Epithelial cell of proximal tubule (primary cell): ENCODE measurements around the gene BRINP1. TPM values are rescaled to one million over a fixed set of nuclear protein-coding genes. Genes with fewer than 3 reads are reported as not detected.
A peak's percentile ranks its signal among the peaks of the same experiment; 100 is the strongest.

Experiments
- DNase-seq: peaks from one replicate; pipeline ENCODE4 v3.0.0-alpha.2; 2011; ENCODE audit warnings: low read depth
- H3K4me3 ChIP-seq: 2 replicates; pipeline ENCODE4 v1.5.1; 2011; ENCODE audit warnings: low read depth, mild to moderate bottlenecking, low read length
- CTCF ChIP-seq: conservative IDR thresholded peaks from 2 replicates; pipeline ENCODE4 v1.5.1; 2012; ENCODE audit warnings: low read depth, mild to moderate bottlenecking, low read length
- total RNA-seq: library from RNA; depleted of rRNA; stranded (reverse); fragments of >200 nt; gene quantifications from 2 replicates; pipeline ENCODE4 v1.2.3, GENCODE V29; 2015

Gene BRINP1
- total RNA-seq, 1 donor from 2014 or later, result 2.5 TPM

- no peak for DNase-seq
- no peak for TF ChIP-seq CTCF
- H3K4me3 ChIP-seq, result no peak overlapping the region
Observed at GRCh38 chr9:119398350-119398749, 29.1 kb upstream of the BRINP1 start.

GRCh38 chr9:119391878-119392277 lies 22.6 kb upstream of the BRINP1 start:
- no peak for DNase-seq
- TF ChIP-seq CTCF, result no peak
- H3K4me3 ChIP-seq, result no peak overlapping the region

- peak; percentile 31 for DNase-seq
- H3K4me3 ChIP-seq, result no peak overlapping the region
- peak; percentile 73 for TF ChIP-seq CTCF
Observed at GRCh38 chr9:119375892-119376291, 6.7 kb upstream of the BRINP1 start.

GRCh38 chr9:119372951-119373350 lies 3.7 kb upstream of the BRINP1 start:
- no peak for DNase-seq
- H3K4me3 ChIP-seq, result no peak overlapping the region
- no peak for TF ChIP-seq CTCF

- DNase-seq, result no peak
- no peak for TF ChIP-seq CTCF
- H3K4me3 ChIP-seq, result no peak overlapping the region
Observed at GRCh38 chr9:119370816-119371215, 1.6 kb upstream of the BRINP1 start.

- TF ChIP-seq CTCF, result no peak
- no peak for DNase-seq
- peak overlapping the region; percentile 69 for H3K4me3 ChIP-seq
Observed at GRCh38 chr9:119369680-119370366, 588 bp upstream of the BRINP1 start.

- peak overlapping the region; percentile 69 for H3K4me3 ChIP-seq
Observed at GRCh38 chr9:119368179-119368578, 1.1 kb downstream of the BRINP1 start.

More at GRCh38 chr9:119368179-119368578, 1.1 kb downstream of the BRINP1 start:
- DNase-seq, result no peak
- TF ChIP-seq CTCF, result no peak
